ENCODE data around the gene EN2. TPM values are rescaled to one million over a fixed set of nuclear protein-coding genes. Genes with fewer than 3 reads are reported as not detected.

Gene EN2
- total RNA-seq, 1 donor from 2014 or later, result not detected

GRCh38 chr7:155508376-155509358 lies 50.7 kb downstream of the EN2 start:
- peak; percentile 27 for DNase-seq

- peak; percentile 5 for DNase-seq
Observed at GRCh38 chr7:155509359-155509724, 51.4 kb downstream of the EN2 start.

GRCh38 chr7:155509725-155510551 lies 52.0 kb downstream of the EN2 start:
- peak; percentile 17 for DNase-seq

- peak; percentile 9 for DNase-seq
Observed at GRCh38 chr7:155510975-155511701, 53.2 kb downstream of the EN2 start.

GRCh38 chr7:155511702-155511996 lies 53.7 kb downstream of the EN2 start:
- peak; percentile 11 for DNase-seq

GRCh38 chr7:155512246-155512887 lies 54.4 kb downstream of the EN2 start:
- no peak for DNase-seq

DNA sequence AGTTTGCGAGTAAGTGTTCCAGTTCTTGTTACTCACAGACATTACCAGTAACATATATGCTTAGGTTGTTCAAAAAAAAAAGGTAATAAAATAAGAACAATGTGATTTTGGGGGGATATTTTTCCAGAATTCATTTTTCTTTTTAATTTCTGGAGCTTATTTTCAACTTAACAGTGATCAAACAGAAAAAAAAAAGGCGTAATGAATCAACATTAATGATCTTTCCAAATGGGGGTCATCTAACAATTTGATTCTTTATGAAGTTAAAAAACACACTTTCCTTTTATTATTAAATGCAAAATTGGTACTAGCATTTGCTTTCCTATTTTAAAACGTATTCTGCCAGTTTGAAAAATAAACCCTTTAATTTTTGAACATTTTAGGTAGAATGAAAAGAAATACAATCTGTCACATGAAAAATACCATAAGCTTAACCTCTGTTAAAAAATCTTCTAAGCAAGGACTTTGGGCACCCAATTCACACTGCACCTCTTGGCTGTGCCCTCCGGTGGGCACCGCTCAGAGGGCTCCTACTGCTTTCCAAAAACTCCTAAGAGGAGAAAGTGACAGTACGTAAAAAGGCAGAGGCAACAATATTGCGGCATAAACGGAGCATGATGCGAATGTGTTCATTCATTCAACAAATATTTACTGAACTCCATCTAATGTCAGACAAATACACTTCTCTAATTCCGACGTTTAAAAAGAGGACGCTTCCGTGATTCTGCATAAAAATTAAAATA lies 55.8 kb downstream of the EN2 start:
- no peak for DNase-seq

- no peak for DNase-seq
Observed at GRCh38 chr7:155514296-155514695, 56.4 kb downstream of the EN2 start.

Other genes starting within 250 kb of the EN2 start
- 52.3 TPM for gene INSIG1, start 160.3 kb upstream of the EN2 start, total RNA-seq
- gene CNPY1, start 88.4 kb downstream of the EN2 start, total RNA-seq, result not detected
- 50.0 TPM for gene RBM33, start 186.5 kb downstream of the EN2 start, total RNA-seq

Data from tongue (tissue), 2 donors.